ENCODE data around the gene COX8C.

- no peak for TF ChIP-seq SIN3A (IDR thresholded peaks at IDR 0.05; ENCODE audit: low read depth)
- TF ChIP-seq CTCF (IDR thresholded peaks at IDR 0.05 in 2 of 3, conservative IDR thresholded peaks at IDR 0.05 in 1 of 3; ENCODE audit: borderline replicate concordance in 1 of 3, insufficient read depth in 1 of 3, low read depth in 2 of 3, low read length in 2 of 3): no peak
- no peak for TF ChIP-seq ZBTB33 (IDR thresholded peaks at IDR 0.05; ENCODE audit: extremely low read depth, insufficient replicate concordance, low read length)
- no peak for TF ChIP-seq EZH2 (IDR thresholded peaks at IDR 0.05)
- no peak for TF ChIP-seq POLR2A (IDR thresholded peaks at IDR 0.05; ENCODE audit: borderline replicate concordance, extremely low read depth, insufficient read depth, insufficient read length)
- no peak for TF ChIP-seq EZH2phosphoT487 (IDR thresholded peaks at IDR 0.05; ENCODE audit: borderline replicate concordance)
- no peak for TF ChIP-seq RAD21 (IDR thresholded peaks at IDR 0.05; ENCODE audit: low read depth)
- TF ChIP-seq SRF (IDR thresholded peaks at IDR 0.05; ENCODE audit: low read depth): no peak
- TF ChIP-seq ATF3 (IDR thresholded peaks at IDR 0.05): no peak
- no peak for TF ChIP-seq ZFX (IDR thresholded peaks at IDR 0.05)
These were observed 16.9 kb upstream of the COX8C start for GRCh38 chr14:93329965-93330608.
